ENCODE data around the gene PTBP1.
"Not testable (repeated sequence)": the region's sequence is repeated elsewhere in the genome, so short reads cannot be mapped to it uniquely, and the experiment has no call there.

The PTBP1 gene

DNA sequence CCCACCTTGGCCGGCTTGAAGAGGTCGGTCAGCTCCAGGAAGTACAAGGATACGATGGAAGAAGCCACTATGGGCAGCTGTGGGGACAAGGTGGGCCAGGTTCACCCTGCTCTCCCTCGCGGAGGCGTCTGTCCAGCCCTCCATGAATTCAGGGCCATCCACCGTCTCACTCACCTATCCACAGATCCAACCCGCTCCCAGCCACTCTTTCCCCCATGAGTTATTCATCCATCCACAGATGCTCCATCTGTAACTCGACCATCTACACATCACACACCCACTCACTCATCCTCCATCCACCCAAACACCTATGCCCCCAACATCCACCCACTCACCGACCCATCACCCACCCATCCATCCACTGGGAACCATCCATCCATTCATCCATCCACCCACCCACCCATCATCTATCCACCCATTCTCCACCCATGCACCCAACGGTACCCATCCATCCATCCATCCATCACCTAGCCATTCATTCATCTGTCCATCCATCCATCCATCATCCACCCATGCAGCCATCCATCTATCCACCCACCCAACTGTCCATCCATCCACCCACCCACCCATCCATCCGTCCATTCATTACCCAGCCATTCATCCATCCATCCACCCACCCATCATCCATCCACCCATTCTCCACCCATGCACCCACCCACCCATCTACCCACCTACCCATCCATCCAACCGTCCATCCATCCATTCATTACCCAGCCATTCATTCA, 18.7 kb downstream of the PTBP1 start:
- Histone ChIP-seq H3K4me3 (ENCODE audit: low read length in 2 of 2) (no peak overlapping the region), H3K27me3 (ENCODE audit: control insufficient read depth in 2 of 2, insufficient read depth in 2 of 2, low read length in 2 of 2) (no peaks in the 10 kb centered on the region), H3K36me3 (ENCODE audit: control insufficient read depth in 2 of 2, insufficient read depth in 2 of 2, low read length in 2 of 2) (peaks cover 8 to 11% of the 10 kb centered on the region in 2 donors), H3K4me1 (ENCODE audit: control insufficient read depth in 2 of 2, insufficient read depth in 2 of 2, low read length in 2 of 2) (no peaks in the 10 kb centered on the region), H3K9me3 (ENCODE audit: control insufficient read depth in 2 of 2, low read length in 2 of 2) (no peaks in the 10 kb centered on the region), H3K9ac (ENCODE audit: low read depth in 1 of 2, low read length in 2 of 2) (no peak overlapping the region), H3K27ac (ENCODE audit: low read depth in 2 of 2, low read length in 2 of 2) (no peak overlapping the region)

DNA sequence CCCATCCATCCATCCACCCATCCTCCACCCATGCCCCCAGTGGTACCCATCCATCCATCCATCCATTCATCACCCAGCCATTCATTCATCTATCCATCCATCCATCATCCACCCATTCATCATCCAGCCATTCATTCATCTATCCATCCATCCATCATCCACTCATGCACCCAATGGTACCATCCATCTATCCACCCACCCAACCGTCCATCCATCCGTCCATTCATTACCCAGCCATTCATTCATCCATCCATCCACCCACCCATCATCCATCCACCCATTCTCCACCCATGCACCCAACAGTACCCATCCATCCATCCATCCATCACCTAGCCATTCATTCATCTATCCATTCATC, 19.2 kb downstream of the PTBP1 start:
- no peaks in the 10 kb centered on the region for H3K27me3 ChIP-seq (ENCODE audit: control insufficient read depth in 2 of 2, insufficient read depth in 2 of 2, low read length in 2 of 2)
- no peak overlapping the region for H3K27ac ChIP-seq (ENCODE audit: low read depth in 2 of 2, low read length in 2 of 2)
- H3K4me1 ChIP-seq (ENCODE audit: control insufficient read depth in 2 of 2, insufficient read depth in 2 of 2, low read length in 2 of 2): no peaks in the 10 kb centered on the region
- peaks cover 5 to 6% of the 10 kb centered on the region in 2 donors for H3K36me3 ChIP-seq (ENCODE audit: control insufficient read depth in 2 of 2, insufficient read depth in 2 of 2, low read length in 2 of 2)
- H3K9ac ChIP-seq (ENCODE audit: low read depth in 1 of 2, low read length in 2 of 2): no peak overlapping the region
- H3K9me3 ChIP-seq (ENCODE audit: control insufficient read depth in 2 of 2, low read length in 2 of 2): no peaks in the 10 kb centered on the region
- no peak overlapping the region for H3K4me3 ChIP-seq (ENCODE audit: low read length in 2 of 2)

DNA sequence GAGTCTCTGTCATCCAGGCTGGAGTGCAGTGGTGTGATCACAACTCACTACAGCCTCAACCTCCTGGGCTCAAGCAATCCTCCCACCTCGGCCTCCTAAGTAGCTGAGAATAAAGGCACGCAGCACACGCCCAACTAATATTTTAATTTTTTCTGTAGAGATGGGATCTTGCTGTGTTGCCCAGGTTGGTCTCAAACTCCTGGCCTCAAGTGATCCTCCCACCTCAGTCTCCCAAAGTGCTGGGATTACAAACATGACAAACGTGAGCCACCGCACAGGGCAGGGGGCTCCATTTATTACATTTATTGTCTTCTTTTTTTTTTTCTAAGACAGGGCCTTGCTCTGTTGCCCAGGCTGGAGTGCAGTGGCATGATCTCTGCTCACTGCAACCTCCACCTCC, 23.0 kb downstream of the PTBP1 start:
- not testable (repeated sequence) for H3K27ac ChIP-seq (ENCODE audit: low read depth in 2 of 2, low read length in 2 of 2); H3K4me3 ChIP-seq (ENCODE audit: low read length in 2 of 2); H3K9me3 ChIP-seq (ENCODE audit: control insufficient read depth in 2 of 2, low read length in 2 of 2); H3K4me1 ChIP-seq (ENCODE audit: control insufficient read depth in 2 of 2, insufficient read depth in 2 of 2, low read length in 2 of 2); H3K9ac ChIP-seq (ENCODE audit: low read depth in 1 of 2, low read length in 2 of 2); H3K27me3 ChIP-seq (ENCODE audit: control insufficient read depth in 2 of 2, insufficient read depth in 2 of 2, low read length in 2 of 2); H3K36me3 ChIP-seq (ENCODE audit: control insufficient read depth in 2 of 2, insufficient read depth in 2 of 2, low read length in 2 of 2)

DNA sequence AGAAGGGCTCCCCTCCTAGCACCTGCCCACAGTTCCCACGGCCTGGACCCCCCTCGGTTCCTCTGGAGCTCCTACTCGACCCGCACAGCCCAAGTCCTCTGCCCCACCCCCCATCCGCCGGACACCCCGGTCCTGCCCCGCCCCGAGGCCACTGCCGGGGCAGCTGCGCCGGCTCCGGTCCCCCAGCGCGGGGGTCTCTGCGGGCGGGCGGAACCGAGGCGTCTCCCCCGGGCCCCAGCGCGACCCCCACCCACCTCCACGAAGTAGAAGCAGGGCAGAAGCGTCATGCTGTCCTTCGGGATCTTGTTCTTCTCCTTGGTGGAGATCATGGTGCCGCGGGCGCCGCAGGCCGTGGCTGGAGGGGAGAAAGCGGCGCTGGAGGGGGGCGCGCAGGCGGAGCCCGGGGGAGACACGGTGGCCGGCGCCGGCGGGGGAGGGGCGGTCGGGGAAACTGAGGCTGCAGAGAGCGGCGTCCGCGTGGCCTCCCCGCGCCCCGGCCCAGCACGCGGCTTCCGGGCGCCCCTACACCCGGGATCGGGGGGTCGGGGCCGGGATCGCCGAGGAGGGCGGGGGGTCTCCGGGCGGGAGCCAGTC, 24.1 kb downstream of the PTBP1 start:
- H3K27ac ChIP-seq (ENCODE audit: low read depth in 2 of 2, low read length in 2 of 2): no peak overlapping the region

DNA sequence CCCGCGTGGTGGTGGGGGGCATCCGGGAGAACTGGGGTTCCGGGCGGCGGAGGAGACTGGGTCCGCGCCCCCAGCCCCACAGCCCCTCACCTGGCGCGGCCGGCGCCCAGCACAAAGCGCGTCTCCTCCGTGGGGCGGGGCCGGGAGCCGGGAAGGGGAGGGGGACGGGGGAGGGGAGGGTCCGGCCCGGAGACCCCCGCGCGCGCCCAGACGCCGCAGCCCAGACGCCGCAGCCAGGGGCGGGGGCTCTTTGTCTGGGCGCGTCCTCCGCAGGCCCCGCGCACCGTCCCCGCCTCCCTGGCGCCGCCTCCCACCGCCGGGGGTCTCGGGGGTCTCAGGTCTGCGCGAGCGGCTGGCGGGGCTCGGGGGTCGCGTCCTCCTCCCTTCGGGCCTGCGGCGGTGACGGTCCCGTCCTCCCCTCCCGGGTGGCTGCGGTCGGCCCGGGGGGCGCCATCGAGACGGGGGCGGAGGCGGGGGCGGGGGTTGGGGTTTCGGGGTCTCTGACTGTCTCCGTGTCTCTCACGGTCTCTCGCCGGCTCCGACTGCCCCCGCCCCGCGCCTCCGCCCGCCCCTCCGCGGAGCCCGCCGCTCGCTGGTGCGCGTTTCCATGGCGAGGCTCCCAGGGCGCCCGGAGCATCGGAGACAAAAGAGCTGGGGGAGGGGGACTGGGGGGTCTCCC, 24.7 kb downstream of the PTBP1 start, which contains the start of gene PLPPR3:
TSS of gene PLPPR3 (minus strand) at position 131 of the 679 bp plus-strand sequence. CDS start 396 bp downstream, outside the sequence.
- H3K36me3 ChIP-seq (ENCODE audit: control insufficient read depth in 2 of 2, insufficient read depth in 2 of 2, low read length in 2 of 2): no peaks in the 10 kb centered on the region
- no peak within 1 kb of the TSS for H3K9ac ChIP-seq (ENCODE audit: low read depth in 1 of 2, low read length in 2 of 2)
- H3K4me1 ChIP-seq (ENCODE audit: control insufficient read depth in 2 of 2, insufficient read depth in 2 of 2, low read length in 2 of 2): peaks cover 0 to 2% of the 10 kb centered on the region in 2 donors
- H3K4me3 ChIP-seq (ENCODE audit: low read length in 2 of 2): no peak within 1 kb of the TSS
- peaks cover 2 to 5% of the 10 kb centered on the region in 2 donors for H3K27me3 ChIP-seq (ENCODE audit: control insufficient read depth in 2 of 2, insufficient read depth in 2 of 2, low read length in 2 of 2)
- no peaks in the 10 kb centered on the region for H3K9me3 ChIP-seq (ENCODE audit: control insufficient read depth in 2 of 2, low read length in 2 of 2)
- no peak within 1 kb of the TSS for H3K27ac ChIP-seq (ENCODE audit: low read depth in 2 of 2, low read length in 2 of 2)

More for the DNA sequence above, 24.1 kb downstream of the PTBP1 start:
- Histone ChIP-seq H3K9me3 (ENCODE audit: control insufficient read depth in 2 of 2, low read length in 2 of 2) (no peaks in the 10 kb centered on the region), H3K36me3 (ENCODE audit: control insufficient read depth in 2 of 2, insufficient read depth in 2 of 2, low read length in 2 of 2) (no peaks in the 10 kb centered on the region), H3K4me3 (ENCODE audit: low read length in 2 of 2) (no peak overlapping the region), H3K9ac (ENCODE audit: low read depth in 1 of 2, low read length in 2 of 2) (no peak overlapping the region), H3K27me3 (ENCODE audit: control insufficient read depth in 2 of 2, insufficient read depth in 2 of 2, low read length in 2 of 2) (peaks cover 2 to 5% of the 10 kb centered on the region in 2 donors), H3K4me1 (ENCODE audit: control insufficient read depth in 2 of 2, insufficient read depth in 2 of 2, low read length in 2 of 2) (peaks cover 0 to 2% of the 10 kb centered on the region in 2 donors)

DNA sequence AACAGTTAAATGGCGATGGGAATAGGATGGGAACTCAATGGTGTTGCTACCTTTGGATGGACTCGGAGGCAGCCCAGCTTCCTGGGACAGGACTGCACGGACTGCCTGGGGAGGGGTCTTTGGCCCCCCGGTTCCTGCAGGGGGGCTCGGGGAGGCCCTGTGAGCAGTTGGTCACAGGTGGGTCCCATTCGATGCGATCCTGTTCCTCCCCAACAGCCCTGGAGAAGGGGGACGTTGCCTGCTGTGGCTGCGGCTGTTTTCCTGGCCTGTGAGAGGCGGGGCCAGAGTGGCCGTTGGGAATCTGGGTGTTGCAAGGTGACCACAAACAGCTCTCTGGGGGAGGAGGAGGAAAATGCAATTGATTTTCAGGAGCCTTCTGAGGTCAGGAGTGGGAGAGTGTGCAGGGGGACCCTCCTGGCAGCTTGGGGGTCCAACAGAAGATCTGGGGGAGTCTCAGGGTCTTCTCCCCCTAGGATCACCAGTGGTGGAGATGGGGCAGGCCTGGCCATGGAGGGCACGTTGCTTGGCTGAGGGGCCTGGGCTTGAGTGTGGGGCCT, 26.4 kb downstream of the PTBP1 start:
- Histone ChIP-seq H3K4me1 (ENCODE audit: control insufficient read depth in 2 of 2, insufficient read depth in 2 of 2, low read length in 2 of 2) (peaks cover 0 to 2% of the 10 kb centered on the region in 2 donors), H3K27me3 (ENCODE audit: control insufficient read depth in 2 of 2, insufficient read depth in 2 of 2, low read length in 2 of 2) (peaks cover 2 to 7% of the 10 kb centered on the region in 2 donors), H3K9me3 (ENCODE audit: control insufficient read depth in 2 of 2, low read length in 2 of 2) (no peaks in the 10 kb centered on the region), H3K27ac (ENCODE audit: low read depth in 2 of 2, low read length in 2 of 2) (no peak overlapping the region), H3K4me3 (ENCODE audit: low read length in 2 of 2) (no peak overlapping the region), H3K9ac (ENCODE audit: low read depth in 1 of 2, low read length in 2 of 2) (no peak overlapping the region), H3K36me3 (ENCODE audit: control insufficient read depth in 2 of 2, insufficient read depth in 2 of 2, low read length in 2 of 2) (no peaks in the 10 kb centered on the region)

DNA sequence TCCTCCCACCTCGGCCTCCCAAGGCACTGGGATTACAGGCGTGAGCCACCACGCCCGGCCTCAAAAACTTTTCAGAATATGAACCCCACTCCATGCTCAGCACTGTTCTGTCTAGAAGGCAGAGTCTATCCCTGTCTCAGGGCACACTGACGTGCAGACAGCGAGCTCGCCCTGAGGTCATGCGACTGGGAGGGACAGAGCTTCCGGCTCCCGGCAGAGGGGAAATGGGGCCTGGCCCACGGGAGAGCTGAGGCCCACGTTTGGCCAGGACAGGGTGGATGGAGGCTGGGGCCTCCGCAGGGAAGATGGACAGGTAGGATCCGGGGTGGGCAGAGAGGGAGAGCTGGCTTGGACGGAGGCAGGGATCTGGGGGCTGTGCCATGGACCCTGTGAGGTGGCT, 27.6 kb downstream of the PTBP1 start:
- no peak overlapping the region for H3K4me3 ChIP-seq (ENCODE audit: low read length in 2 of 2)
- H3K27me3 ChIP-seq (ENCODE audit: control insufficient read depth in 2 of 2, insufficient read depth in 2 of 2, low read length in 2 of 2): peaks cover 6 to 7% of the 10 kb centered on the region in 2 donors
- no peaks in the 10 kb centered on the region for H3K9me3 ChIP-seq (ENCODE audit: control insufficient read depth in 2 of 2, low read length in 2 of 2)
- H3K9ac ChIP-seq (ENCODE audit: low read depth in 1 of 2, low read length in 2 of 2): no peak overlapping the region
- H3K4me1 ChIP-seq (ENCODE audit: control insufficient read depth in 2 of 2, insufficient read depth in 2 of 2, low read length in 2 of 2): peaks cover 0 to 2% of the 10 kb centered on the region in 2 donors
- H3K27ac ChIP-seq (ENCODE audit: low read depth in 2 of 2, low read length in 2 of 2): no peak overlapping the region
- H3K36me3 ChIP-seq (ENCODE audit: control insufficient read depth in 2 of 2, insufficient read depth in 2 of 2, low read length in 2 of 2): no peaks in the 10 kb centered on the region

DNA sequence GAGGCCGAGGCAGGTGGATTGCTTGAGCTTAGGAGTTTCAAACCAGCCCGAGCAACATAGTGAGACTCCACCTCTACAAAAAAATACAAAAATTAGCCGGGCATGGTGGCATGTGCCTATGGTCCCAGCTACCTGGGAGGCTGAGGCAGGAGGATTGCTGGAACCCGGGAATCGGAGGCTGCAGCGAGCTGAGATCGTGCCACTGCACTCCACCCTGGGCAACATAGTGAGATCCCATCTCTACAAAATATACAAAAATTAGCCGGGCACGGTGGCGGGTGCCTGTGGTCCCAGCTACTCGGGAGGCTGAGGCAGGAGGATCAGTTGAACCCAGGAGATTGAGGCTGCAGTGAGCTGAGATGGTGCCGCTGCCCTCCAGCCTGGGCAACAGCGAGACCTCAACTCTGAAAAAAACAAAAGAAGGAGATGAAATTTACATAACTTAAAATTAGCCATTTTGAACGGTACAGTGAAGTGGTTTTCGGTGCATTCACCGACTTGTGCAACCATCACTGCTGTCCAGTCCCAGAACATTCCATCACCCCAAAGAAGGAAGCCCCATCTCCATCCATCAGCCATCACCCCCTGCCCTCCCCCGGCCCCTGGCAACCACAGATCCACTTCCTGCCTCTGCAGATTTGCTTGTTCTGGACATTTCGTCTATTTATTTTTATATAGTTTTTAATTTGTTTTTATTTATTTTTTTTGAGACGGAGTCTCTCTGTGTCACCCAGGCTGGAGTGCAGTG, 28.8 kb downstream of the PTBP1 start:
- no peak overlapping the region for H3K27ac ChIP-seq (ENCODE audit: low read depth in 2 of 2, low read length in 2 of 2)
- H3K27me3 ChIP-seq (ENCODE audit: control insufficient read depth in 2 of 2, insufficient read depth in 2 of 2, low read length in 2 of 2): peaks cover 9 to 13% of the 10 kb centered on the region in 2 donors
- peaks cover 0 to 2% of the 10 kb centered on the region in 2 donors for H3K4me1 ChIP-seq (ENCODE audit: control insufficient read depth in 2 of 2, insufficient read depth in 2 of 2, low read length in 2 of 2)
- no peaks in the 10 kb centered on the region for H3K36me3 ChIP-seq (ENCODE audit: control insufficient read depth in 2 of 2, insufficient read depth in 2 of 2, low read length in 2 of 2)
- no peak overlapping the region for H3K9ac ChIP-seq (ENCODE audit: low read depth in 1 of 2, low read length in 2 of 2)
- no peaks in the 10 kb centered on the region for H3K9me3 ChIP-seq (ENCODE audit: control insufficient read depth in 2 of 2, low read length in 2 of 2)
- H3K4me3 ChIP-seq (ENCODE audit: low read length in 2 of 2): no peak overlapping the region

DNA sequence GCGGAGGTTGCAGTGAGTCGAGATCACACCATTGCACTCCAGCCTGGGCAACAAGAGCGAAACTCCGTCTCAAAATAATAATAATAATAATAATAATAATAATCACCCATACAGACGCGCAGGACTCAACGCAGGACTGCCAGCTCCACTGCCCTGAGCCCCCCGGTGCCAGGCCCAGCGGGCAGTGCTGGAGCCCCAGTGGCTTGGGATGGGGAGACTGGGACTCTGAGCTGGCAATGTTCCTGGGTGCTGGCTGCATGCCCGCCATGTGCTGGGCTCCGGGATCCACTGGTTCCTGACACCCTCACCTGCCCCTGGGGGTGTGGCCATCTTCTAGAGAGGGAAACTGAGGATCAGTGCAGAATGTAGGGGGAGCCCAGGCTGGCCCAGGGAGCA, 30.1 kb downstream of the PTBP1 start:
- H3K27me3 ChIP-seq (ENCODE audit: control insufficient read depth in 2 of 2, insufficient read depth in 2 of 2, low read length in 2 of 2): peaks cover 10 to 13% of the 10 kb centered on the region in 2 donors
- H3K9ac ChIP-seq (ENCODE audit: low read depth in 1 of 2, low read length in 2 of 2): no peak overlapping the region
- H3K9me3 ChIP-seq (ENCODE audit: control insufficient read depth in 2 of 2, low read length in 2 of 2): no peaks in the 10 kb centered on the region
- H3K27ac ChIP-seq (ENCODE audit: low read depth in 2 of 2, low read length in 2 of 2): no peak overlapping the region
- H3K4me1 ChIP-seq (ENCODE audit: control insufficient read depth in 2 of 2, insufficient read depth in 2 of 2, low read length in 2 of 2): peaks cover 0 to 2% of the 10 kb centered on the region in 2 donors
- H3K36me3 ChIP-seq (ENCODE audit: control insufficient read depth in 2 of 2, insufficient read depth in 2 of 2, low read length in 2 of 2): no peaks in the 10 kb centered on the region
- H3K4me3 ChIP-seq (ENCODE audit: low read length in 2 of 2): no peak overlapping the region
